ENCODE measurements around the gene NLRP1.

Gene NLRP1

DNA sequence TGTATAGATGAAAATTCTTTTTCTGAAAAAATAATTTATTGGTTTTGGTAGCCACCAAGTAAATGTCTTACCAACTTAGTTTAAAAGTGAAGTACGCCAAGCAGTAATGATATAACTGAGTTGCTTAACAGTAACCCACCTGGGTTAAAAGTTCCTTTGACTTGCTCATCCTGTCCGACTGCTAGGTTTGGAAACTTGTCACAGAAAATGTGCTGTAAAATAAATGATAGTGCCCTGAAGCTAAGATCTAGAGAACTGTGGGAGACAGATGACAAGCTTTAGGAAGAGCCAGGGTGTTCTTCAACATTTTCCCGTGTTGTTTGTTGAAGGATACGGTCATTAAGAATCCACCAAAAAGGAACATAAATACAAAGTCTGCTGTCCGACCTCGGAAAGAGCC, 103.3 kb downstream of the NLRP1 start:
- DNase-seq (ENCODE audit: low read depth in 2 of 2, low spot score in 1 of 2): no peak

- DNase-seq (ENCODE audit: low read depth in 2 of 2, low spot score in 1 of 2): no peak
These were observed 105.3 kb downstream of the NLRP1 start for GRCh38 chr17:5478992-5479391.

- no peak for DNase-seq (ENCODE audit: low read depth in 2 of 2, low spot score in 1 of 2)
These were observed 110.4 kb downstream of the NLRP1 start for GRCh38 chr17:5473906-5474305.

GRCh38 chr17:5472511-5472910, 111.8 kb downstream of the NLRP1 start:
- no peak for DNase-seq (ENCODE audit: low read depth in 2 of 2, low spot score in 1 of 2)

DNA sequence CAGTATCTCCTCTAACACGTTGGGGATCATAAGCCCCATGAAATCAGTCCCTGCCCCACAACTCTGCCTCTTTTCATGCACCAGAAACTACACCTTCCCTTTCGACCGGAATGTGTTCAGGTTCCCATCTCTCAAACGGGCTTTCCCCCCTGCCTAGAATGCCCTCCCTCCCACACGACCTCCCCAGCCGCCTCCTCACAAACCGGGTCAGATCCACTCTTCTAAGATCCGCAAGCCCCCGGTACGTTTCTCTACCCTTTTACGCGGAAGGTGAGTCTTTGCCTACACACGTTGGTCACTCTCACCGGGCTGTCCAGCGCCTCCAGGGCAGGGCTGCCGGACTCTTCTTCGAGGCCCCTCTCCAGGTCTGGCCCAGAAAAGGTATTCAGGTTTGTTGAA, 116.2 kb downstream of the NLRP1 start:
- no peak for DNase-seq (ENCODE audit: low read depth in 2 of 2, low spot score in 1 of 2)

- no peak for DNase-seq (ENCODE audit: low read depth in 2 of 2, low spot score in 1 of 2)
These were observed 116.9 kb downstream of the NLRP1 start for GRCh38 chr17:5467416-5467815.

- DNase-seq (ENCODE audit: low read depth in 2 of 2, low spot score in 1 of 2): no peak
These were observed 118.0 kb downstream of the NLRP1 start for GRCh38 chr17:5466295-5466694.

- no peak for DNase-seq (ENCODE audit: low read depth in 2 of 2, low spot score in 1 of 2)
These were observed 119.4 kb downstream of the NLRP1 start for GRCh38 chr17:5464717-5465507.
